ENCODE data around the gene DNER.
"Not testable (repeated sequence)": the region's sequence is repeated elsewhere in the genome, so short reads cannot be mapped to it uniquely, and the experiment has no call there.

Gene DNER

DNA sequence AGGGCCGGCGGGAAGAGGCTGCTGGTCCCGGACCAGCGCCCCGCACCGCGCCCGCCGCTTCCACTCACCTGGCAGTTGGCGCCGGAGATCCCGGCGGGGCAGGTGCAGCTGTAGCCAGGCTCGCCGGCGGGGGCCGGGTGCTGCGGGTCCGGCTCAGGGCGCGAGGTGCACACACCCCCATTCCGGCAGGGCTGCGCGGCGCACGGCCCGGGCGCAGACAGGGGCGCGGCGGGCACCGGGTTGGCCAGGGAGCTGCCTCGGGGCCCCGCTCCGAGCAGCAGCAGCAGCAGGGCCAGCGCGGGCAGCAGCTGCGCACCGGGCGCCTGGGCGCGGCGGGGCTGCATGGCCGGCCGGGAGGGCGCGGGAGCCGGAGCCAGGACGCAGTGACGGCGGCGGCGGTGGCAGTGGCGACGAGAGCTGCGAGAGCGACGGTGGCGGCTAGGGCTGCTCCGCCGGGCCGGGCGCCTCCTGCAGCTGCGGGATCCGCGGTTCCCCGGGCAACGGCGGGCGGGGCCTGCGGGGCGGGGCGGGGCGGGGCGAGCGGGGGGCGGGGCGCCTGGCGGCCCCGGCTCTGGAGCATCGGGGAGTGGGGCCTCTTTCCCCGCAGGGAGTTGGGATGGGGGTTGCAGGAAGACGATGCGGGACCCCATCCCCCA lies at the start of gene DNER:
TSS of gene DNER (minus strand) at position 476 of the 656 bp plus-strand sequence. CDS start at position 344, 132 bp downstream.
- no peak for DNase-seq (ENCODE audit: low read depth in 2 of 2)

GRCh38 chr2:229761663-229762062 lies 47.3 kb upstream of the DNER start:
- DNase-seq (ENCODE audit: low read depth in 2 of 2) = no peak

DNA sequence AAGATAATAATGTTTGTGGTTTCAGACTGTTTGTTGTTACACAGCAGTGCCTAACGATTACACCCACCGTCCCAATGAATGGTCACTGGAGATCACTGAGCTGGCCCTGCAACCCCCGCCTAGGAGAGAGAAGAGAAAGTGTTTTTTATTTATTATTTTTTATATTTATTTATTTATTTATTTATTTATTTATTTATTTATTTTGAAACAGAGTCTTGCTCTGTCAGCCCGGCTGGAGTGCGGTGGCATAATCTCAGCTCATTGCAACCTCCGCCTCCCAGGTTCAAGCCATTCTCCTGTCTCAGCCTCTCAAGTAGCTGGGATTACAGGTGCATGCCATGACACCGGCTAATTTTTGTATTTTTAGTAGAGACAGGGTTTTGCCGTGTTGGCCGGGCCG lies 43.1 kb upstream of the DNER start:
- not testable (repeated sequence) for DNase-seq (ENCODE audit: low read depth in 2 of 2)

GRCh38 chr2:229752970-229753729 lies 38.8 kb upstream of the DNER start:
- no peak for DNase-seq (ENCODE audit: low read depth in 2 of 2)

- no peak for DNase-seq (ENCODE audit: low read depth in 2 of 2)
These were observed 35.4 kb upstream of the DNER start for GRCh38 chr2:229749779-229750178.

GRCh38 chr2:229748950-229749349 lies 34.6 kb upstream of the DNER start:
- no peak for DNase-seq (ENCODE audit: low read depth in 2 of 2)

GRCh38 chr2:229742691-229743090 lies 28.3 kb upstream of the DNER start:
- not testable (repeated sequence) for DNase-seq (ENCODE audit: low read depth in 2 of 2)

GRCh38 chr2:229740279-229740678 lies 25.9 kb upstream of the DNER start:
- DNase-seq (ENCODE audit: low read depth in 2 of 2) = no peak

- DNase-seq (ENCODE audit: low read depth in 2 of 2) = no peak
These were observed 23.8 kb upstream of the DNER start for GRCh38 chr2:229738024-229738625.

GRCh38 chr2:229734410-229734809 lies 20.1 kb upstream of the DNER start:
- no peak for DNase-seq (ENCODE audit: low read depth in 2 of 2)

- DNase-seq (ENCODE audit: low read depth in 2 of 2) = no peak
These were observed 19.4 kb upstream of the DNER start for GRCh38 chr2:229733611-229734245.

- no peak for DNase-seq (ENCODE audit: low read depth in 2 of 2)
These were observed 18.5 kb upstream of the DNER start for GRCh38 chr2:229732897-229733296.

DNA sequence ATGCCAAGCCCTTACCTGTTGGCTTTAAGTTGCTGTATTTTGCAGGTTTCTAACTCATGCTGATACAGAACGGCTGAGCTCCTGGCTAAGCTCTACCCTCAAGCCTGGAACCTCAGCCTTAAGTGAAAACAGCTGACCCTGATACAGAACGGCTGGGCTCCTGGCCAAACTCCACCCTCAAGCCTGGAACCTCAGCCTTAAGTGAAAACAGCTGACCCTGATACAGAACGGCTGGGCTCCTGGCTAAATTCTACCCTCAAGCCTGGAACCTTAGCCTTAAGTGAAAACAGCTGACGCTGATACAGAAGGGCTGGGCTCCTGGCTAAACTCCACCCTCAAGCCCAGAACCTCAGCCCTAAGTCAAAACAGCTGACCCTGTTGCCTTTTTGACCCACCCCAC lies 17.6 kb upstream of the DNER start:
- DNase-seq (ENCODE audit: low read depth in 2 of 2) = no peak

DNA sequence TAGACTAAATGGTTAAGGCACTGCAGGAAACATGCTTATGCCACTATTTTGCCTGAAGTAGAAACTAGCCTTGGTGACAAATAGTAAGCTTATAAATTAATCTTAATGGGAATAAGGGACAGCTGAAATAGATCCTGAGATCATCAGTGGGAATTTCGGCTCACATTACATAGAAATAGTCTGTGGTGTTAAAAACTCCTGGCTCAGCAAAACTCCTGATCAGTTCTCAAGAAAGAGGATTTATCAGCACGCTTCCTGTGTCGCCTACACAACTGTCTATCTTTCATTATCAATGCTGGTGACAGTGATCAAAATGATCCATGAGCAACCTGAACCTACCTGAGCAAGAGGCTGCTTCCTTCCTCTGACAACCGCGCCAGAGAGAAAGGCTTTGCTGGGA lies 17.0 kb upstream of the DNER start:
- no peak for DNase-seq (ENCODE audit: low read depth in 2 of 2)

GRCh38 chr2:229728370-229728769 lies 14.0 kb upstream of the DNER start:
- no peak for DNase-seq (ENCODE audit: low read depth in 2 of 2)

DNA sequence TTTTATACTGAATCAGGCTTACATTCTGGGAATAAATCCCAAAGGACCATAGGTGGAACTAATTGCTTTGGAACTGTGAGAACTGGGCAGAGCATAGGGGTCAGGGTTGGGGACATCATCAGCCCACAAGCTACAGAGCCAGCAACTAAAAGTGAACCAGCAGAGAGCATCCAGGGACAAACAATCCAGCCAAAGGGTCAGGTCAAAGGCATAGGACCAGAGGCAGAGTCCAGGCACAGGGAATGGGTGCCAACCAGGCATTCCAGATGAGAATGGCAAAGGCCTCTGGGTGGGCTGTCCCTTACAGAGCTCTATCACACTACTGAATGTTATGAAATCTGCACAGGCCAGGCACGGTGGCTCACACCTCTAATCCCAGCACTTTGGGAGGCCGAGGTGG lies 12.3 kb upstream of the DNER start:
- no peak for DNase-seq (ENCODE audit: low read depth in 2 of 2)

DNA sequence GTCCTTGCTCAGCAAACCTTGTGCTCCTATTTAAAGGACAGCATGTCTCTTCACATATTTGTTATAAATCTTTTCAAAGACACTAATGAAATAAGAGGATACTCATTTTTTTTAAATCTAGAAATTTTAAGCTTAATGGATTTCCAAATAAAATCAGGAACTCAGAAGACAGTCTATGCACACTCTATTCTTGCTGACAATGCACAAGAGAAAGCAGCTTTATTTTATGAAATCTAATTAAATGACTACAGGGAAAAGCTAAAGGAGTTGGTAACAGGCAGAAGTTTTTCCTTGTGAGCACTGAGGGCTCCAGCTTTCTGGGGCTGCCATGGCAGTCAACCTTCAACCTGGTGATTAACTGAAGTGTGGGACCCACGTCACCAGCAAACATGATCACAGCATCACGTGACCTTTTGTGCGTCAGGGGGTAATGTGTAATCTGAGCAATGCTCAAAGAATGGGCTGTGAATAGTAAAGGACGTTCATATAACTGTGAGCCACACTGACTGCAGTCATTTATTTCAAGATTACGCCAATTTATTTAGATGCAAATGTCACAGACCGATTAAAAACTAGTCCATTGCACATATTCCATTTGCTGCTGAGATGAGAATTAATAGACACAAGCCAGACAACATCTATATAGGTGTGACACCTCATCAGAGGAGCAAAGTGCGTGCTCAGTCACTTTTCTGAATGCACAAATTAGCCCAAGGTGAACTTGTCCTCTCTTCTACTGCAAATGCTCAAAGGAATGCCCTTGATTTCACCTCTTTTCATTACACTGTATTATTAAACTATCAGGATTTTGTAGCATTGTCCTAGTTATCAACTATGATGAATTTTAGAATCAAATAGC lies 11.6 kb upstream of the DNER start:
- DNase-seq (ENCODE audit: low read depth in 2 of 2) = no peak

DNA sequence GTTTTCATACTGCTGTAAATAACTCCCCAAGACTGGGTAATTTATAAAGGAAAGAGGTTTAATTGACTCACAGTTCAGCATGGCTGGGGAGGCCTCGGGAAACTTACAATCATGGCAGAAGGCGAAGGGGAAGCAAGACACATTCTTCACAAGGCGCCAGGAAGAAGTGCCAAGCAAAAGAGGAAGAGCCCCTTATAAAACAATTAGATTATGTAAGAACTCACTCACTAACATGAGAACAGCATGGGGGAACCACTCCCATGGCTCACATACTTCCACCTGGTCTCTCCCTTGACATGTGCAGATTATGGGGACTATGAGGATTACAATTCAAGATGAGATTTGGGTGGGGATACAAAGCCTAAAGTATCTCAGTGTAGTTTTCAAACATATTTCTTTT lies 8.8 kb upstream of the DNER start:
- not testable (repeated sequence) for DNase-seq (ENCODE audit: low read depth in 2 of 2)

GRCh38 chr2:229719926-229720647 lies 5.7 kb upstream of the DNER start:
- DNase-seq (ENCODE audit: low read depth in 2 of 2) = no peak

GRCh38 chr2:229718057-229718456 lies 3.7 kb upstream of the DNER start:
- no peak for DNase-seq (ENCODE audit: low read depth in 2 of 2)
